ENCODE results near the gene UQCR10.

- TF ChIP-seq, protein P1, sequence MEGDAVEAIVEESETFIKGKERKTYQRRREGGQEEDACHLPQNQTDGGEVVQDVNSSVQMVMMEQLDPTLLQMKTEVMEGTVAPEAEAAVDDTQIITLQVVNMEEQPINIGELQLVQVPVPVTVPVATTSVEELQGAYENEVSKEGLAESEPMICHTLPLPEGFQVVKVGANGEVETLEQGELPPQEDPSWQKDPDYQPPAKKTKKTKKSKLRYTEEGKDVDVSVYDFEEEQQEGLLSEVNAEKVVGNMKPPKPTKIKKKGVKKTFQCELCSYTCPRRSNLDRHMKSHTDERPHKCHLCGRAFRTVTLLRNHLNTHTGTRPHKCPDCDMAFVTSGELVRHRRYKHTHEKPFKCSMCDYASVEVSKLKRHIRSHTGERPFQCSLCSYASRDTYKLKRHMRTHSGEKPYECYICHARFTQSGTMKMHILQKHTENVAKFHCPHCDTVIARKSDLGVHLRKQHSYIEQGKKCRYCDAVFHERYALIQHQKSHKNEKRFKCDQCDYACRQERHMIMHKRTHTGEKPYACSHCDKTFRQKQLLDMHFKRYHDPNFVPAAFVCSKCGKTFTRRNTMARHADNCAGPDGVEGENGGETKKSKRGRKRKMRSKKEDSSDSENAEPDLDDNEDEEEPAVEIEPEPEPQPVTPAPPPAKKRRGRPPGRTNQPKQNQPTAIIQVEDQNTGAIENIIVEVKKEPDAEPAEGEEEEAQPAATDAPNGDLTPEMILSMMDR (IDR thresholded peaks at IDR 0.05; ENCODE audit: insufficient read depth, low read length), result no peak
- TF ChIP-seq SPI1 (IDR thresholded peaks at IDR 0.05; ENCODE audit: borderline replicate concordance, low read depth) (no peak), REST (IDR thresholded peaks at IDR 0.05; ENCODE audit: insufficient replicate concordance, low read depth) (no peak)
These were observed 18.9 kb downstream of the UQCR10 start for GRCh38 chr22:29786031-29786430.
